ENCODE data around the gene LGALSL.

LGALSL gene

DNA sequence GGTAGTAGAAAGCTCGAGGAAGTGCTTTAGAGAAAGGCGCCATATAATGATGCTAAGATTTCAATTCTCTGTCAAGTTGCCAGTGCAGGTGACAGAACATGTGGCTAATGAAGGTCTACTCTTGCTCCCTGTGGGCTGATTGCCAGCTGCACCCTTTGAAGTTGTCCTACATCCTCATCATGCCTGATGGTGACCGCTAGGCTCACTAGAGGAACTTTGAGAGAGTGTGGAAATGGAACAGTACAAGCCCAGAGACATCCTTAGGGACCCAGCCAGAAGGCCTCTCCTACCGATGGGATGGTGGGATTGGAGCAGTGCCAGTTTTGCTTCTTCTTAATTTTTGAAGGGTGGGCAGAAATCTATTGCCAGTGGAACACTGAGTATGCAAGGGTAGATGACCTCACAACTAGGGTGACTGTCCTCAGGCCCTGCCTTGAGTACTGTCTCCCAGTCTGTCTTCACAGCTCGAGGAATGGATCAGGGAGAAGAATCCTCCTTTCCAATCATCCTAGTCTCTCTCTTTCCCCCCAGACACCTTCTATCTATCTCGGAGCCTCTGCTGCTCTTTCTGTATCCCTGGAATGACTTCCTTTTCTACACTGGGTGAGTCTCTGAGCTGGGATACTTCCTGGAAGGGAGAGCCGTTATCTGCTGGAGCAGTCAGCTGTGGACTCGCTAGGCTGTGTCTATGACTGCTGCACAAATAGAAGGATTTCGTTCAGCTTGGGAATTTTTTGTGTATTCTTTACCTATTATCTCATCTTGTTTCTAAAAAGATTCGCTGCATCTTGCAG, 33.5 kb downstream of the LGALSL start:
- H3K4me3 ChIP-seq (ENCODE audit: low read length): no peak overlapping the region

DNA sequence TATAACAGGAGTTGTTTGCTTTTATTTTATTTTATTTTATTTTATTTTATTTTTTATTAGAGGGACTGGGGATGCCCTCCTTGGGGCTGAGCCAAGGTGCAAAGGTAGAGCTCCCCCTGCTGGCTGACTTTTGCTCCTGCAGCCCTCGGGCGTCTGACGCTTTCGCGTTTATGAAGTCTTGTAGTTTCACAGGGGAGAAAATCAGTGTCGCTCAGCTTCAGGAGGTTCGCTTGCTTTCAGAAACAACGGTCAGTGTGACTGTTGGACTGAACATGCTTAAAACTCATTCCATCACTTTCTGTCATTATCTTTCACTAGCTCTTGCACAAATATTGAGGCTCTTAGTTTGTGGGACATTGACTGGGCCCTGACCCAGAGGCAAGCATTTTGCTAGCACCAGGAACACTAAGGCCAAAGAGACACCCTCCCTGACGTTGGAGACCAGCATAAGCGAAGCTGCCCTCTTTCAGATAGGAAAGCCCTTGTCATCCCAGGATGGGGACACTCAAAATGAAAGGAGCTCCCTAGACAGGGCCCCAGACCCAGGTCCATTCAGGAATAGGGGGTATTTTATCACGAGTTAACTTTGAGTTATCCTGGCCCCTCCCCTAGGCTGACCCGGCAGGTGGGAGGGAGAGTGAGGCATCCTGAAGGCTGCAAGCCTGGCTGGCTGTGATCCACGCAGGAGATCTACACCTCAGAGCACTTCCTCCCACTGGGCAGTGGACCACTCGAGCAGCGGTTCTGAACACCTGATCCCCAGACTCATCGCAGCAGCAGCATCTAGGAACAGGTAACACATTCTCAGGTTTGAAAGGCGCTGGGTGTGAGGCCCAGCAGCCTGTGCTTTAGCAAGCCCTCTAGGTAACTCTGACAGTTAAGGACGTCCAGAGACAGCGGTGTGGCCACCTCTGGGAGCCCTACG, 34.4 kb downstream of the LGALSL start:
- Histone ChIP-seq H3K36me3 (replicated peaks; ENCODE audit: insufficient read depth, low read length) (no peaks in the 10 kb centered on the region), H2AFZ (ENCODE audit: low read length) (peak overlapping the region; percentile 28; the same call in 1 of the 2 replicates), H3K9ac (ENCODE audit: low read length) (no peak overlapping the region), H3K27ac (ENCODE audit: low read length) (no peak overlapping the region), H3K4me1 (ENCODE audit: low read length) (peaks cover 39% of the 10 kb centered on the region), H3K4me3 (ENCODE audit: low read length) (0 out of 2 replicates have a peak overlapping the region, but pooled peaks have one; percentile 7), H4K20me1 (ENCODE audit: insufficient read depth, low read length) (no peaks in the 10 kb centered on the region), H3K4me2 (ENCODE audit: low read depth, low read length) (peak overlapping the region; percentile 51; the same call in 1 of the 2 replicates), H3K9me3 (replicated peaks; ENCODE audit: insufficient read depth, low read length) (no peaks in the 10 kb centered on the region), H3K79me2 (ENCODE audit: low read length) (no peaks in the 10 kb centered on the region), H3K9me2 (replicated peaks; ENCODE audit: insufficient read depth, low read length) (no peaks in the 10 kb centered on the region), H3F3A (ENCODE audit: insufficient read depth, low read length) (peaks cover 11% of the 10 kb centered on the region), H3K27me3 (replicated peaks; ENCODE audit: insufficient read depth, low read length) (no peaks in the 10 kb centered on the region)
- TF ChIP-seq EZH2phosphoT487 (IDR thresholded peaks at IDR 0.05; ENCODE audit: low read length) (no peak), EZH2 (optimal IDR thresholded peaks at IDR 0.05; ENCODE audit: low read depth, low read length) (no peak)
- TF ChIP-seq, protein P1, sequence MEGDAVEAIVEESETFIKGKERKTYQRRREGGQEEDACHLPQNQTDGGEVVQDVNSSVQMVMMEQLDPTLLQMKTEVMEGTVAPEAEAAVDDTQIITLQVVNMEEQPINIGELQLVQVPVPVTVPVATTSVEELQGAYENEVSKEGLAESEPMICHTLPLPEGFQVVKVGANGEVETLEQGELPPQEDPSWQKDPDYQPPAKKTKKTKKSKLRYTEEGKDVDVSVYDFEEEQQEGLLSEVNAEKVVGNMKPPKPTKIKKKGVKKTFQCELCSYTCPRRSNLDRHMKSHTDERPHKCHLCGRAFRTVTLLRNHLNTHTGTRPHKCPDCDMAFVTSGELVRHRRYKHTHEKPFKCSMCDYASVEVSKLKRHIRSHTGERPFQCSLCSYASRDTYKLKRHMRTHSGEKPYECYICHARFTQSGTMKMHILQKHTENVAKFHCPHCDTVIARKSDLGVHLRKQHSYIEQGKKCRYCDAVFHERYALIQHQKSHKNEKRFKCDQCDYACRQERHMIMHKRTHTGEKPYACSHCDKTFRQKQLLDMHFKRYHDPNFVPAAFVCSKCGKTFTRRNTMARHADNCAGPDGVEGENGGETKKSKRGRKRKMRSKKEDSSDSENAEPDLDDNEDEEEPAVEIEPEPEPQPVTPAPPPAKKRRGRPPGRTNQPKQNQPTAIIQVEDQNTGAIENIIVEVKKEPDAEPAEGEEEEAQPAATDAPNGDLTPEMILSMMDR (IDR thresholded peaks at IDR 0.05; ENCODE audit: low read length): peak; percentile 73
- DNase-seq: peak; percentile 81

More for the DNA sequence above, 33.5 kb downstream of the LGALSL start:
- no peaks in the 10 kb centered on the region for H3K9me3 ChIP-seq (replicated peaks; ENCODE audit: insufficient read depth, low read length)
- no peak overlapping the region for H3K9ac ChIP-seq (ENCODE audit: low read length)
- H3K9me2 ChIP-seq (replicated peaks; ENCODE audit: insufficient read depth, low read length): no peaks in the 10 kb centered on the region
- no peaks in the 10 kb centered on the region for H3K36me3 ChIP-seq (replicated peaks; ENCODE audit: insufficient read depth, low read length)
- no peaks in the 10 kb centered on the region for H3K27me3 ChIP-seq (replicated peaks; ENCODE audit: insufficient read depth, low read length)
- H3K4me1 ChIP-seq (ENCODE audit: low read length): peaks cover 48% of the 10 kb centered on the region
- no peak overlapping the region for H2AFZ ChIP-seq (ENCODE audit: low read length)
- H3F3A ChIP-seq (ENCODE audit: insufficient read depth, low read length): peaks cover 14% of the 10 kb centered on the region
- H3K4me2 ChIP-seq (ENCODE audit: low read depth, low read length): no peak overlapping the region
- no peak for DNase-seq
- no peak overlapping the region for H3K27ac ChIP-seq (ENCODE audit: low read length)
- H3K79me2 ChIP-seq (ENCODE audit: low read length): no peaks in the 10 kb centered on the region
- TF ChIP-seq EZH2 (optimal IDR thresholded peaks at IDR 0.05; ENCODE audit: low read depth, low read length): no peak
- TF ChIP-seq, protein P1 (IDR thresholded peaks at IDR 0.05; ENCODE audit: low read length): no peak
- no peaks in the 10 kb centered on the region for H4K20me1 ChIP-seq (ENCODE audit: insufficient read depth, low read length)

DNA sequence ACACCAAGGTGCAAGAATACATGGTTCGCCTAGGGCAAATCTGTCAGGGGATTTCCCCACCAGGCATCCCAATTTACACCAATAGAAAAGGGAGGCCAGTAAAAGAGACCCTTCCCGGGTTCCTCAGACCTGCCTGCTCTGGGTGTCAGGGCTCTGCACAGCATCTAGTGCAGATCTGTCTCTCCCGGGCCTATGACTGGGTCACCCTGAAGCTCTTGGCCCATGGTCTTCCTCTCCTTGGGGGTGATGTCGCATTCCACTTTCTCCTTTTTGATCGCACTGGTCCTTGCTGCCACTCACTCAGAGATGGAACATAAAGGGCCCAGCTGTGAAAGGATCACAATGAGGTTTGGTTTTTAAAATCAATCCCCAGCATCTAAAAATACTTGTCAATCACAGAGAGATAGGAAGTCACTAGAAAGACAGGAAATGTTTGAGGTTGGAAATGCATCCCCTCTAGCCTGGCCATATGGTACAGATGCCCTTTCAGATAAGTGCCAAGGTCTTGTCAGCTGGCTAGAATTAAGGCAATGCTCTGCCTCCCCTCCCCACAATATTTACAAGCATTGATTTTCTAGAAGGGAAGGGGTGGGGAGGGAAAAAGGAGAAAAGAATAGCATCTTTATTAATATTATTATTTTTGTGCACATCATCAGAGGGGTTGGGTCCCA, 35.3 kb downstream of the LGALSL start:
- Histone ChIP-seq H3F3A (ENCODE audit: insufficient read depth, low read length) (peaks cover 11% of the 10 kb centered on the region), H3K9ac (ENCODE audit: low read length) (no peak overlapping the region), H3K27me3 (replicated peaks; ENCODE audit: insufficient read depth, low read length) (no peaks in the 10 kb centered on the region)

More for the DNA sequence above, 35.3 kb downstream of the LGALSL start:
- no peak overlapping the region for H3K4me3 ChIP-seq (ENCODE audit: low read length)
- H3K36me3 ChIP-seq (replicated peaks; ENCODE audit: insufficient read depth, low read length): no peaks in the 10 kb centered on the region
- no peaks in the 10 kb centered on the region for H3K9me3 ChIP-seq (replicated peaks; ENCODE audit: insufficient read depth, low read length)
- no peak for TF ChIP-seq EZH2phosphoT487 (IDR thresholded peaks at IDR 0.05; ENCODE audit: low read length)
- TF ChIP-seq, protein P1 (IDR thresholded peaks at IDR 0.05; ENCODE audit: low read length): no peak
- TF ChIP-seq EZH2 (optimal IDR thresholded peaks at IDR 0.05; ENCODE audit: low read depth, low read length): no peak
- no peak overlapping the region for H2AFZ ChIP-seq (ENCODE audit: low read length)
- peak; percentile 17 for DNase-seq
- H4K20me1 ChIP-seq (ENCODE audit: insufficient read depth, low read length): no peaks in the 10 kb centered on the region
- H3K4me1 ChIP-seq (ENCODE audit: low read length): peaks cover 38% of the 10 kb centered on the region
- H3K79me2 ChIP-seq (ENCODE audit: low read length): no peaks in the 10 kb centered on the region
- no peak overlapping the region for H3K27ac ChIP-seq (ENCODE audit: low read length)
- no peaks in the 10 kb centered on the region for H3K9me2 ChIP-seq (replicated peaks; ENCODE audit: insufficient read depth, low read length)
- peak overlapping the region; percentile 36 for H3K4me2 ChIP-seq (ENCODE audit: low read depth, low read length)
